Measurements from ENCODE around the gene USP2. TPM values are rescaled to one million over a fixed set of nuclear protein-coding genes. Genes with fewer than 3 reads are reported as not detected.

The USP2 gene
- polyA plus RNA-seq, 3 donors = 0.36 TPM; not detected in 2

DNA sequence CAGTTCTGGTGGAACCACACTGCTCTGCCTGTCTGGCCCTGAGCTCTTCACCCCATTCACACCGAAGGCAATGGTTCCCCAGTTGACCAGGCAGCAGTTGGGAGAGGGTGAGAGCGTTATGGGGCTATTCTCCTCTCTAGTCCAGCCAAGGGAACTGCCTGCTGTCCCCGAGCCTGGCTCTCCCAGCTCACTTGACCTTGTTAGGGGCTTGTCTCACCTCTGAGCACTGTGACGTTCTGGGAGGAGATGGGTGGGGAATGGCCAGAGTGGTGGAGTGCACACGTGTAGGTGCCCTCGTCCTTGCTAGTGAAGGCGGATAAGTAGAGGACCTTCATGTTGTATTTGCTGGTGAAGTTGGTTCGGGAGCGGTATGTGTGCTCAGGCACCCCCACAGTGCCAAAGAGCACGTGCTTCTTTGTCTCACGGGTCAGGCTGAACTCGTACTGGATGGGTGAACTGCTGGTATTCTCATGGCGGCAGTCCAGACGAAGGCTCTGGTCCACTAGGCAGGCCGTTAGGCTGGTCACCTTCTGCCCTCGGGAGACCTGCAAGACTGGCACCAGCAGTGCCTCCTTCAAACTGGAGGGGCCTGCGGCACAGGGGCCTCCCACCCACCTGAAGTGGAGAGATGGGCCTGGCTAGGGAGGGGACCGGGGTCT, 38.5 kb upstream of the USP2 start:
- H3K9me3 ChIP-seq (replicated peaks in 1 of 2; ENCODE audit: control insufficient read depth in 1 of 2, insufficient read depth in 1 of 2, low read length in 2 of 2) = peaks cover 0 to 11% of the 10 kb centered on the region in 2 donors
- Mint-ChIP-seq H3K4me1 (peaks cover 11% of the 10 kb centered on the region), H3K27me3 (ENCODE audit: low read depth in 3 of 3) (peaks cover 48 to 58% (median 53%) of the 10 kb centered on the region in 3 donors), H3K9me3 (peaks cover 0 to 12% (median 5%) of the 10 kb centered on the region in 7 donors), H3K36me3 (no peaks in the 10 kb centered on the region), H3K27ac (no peak overlapping the region), H3K4me3 (no peak overlapping the region)
- H3K4me3 ChIP-seq (replicated peaks in 1 of 3; ENCODE audit: low read depth in 2 of 3, low read length in 3 of 3) = no peak overlapping the region
- peaks cover 22 to 48% of the 10 kb centered on the region in 2 donors for H3K27me3 ChIP-seq (ENCODE audit: control insufficient read depth in 2 of 2, insufficient read depth in 2 of 2, low read length in 2 of 2)
- H3K27ac ChIP-seq (ENCODE audit: low read depth in 1 of 2, low read length in 2 of 2) = no peak overlapping the region
- no peaks in the 10 kb centered on the region for H4K20me1 ChIP-seq (ENCODE audit: insufficient read depth, low read length)
- no peak overlapping the region for H2AFZ ChIP-seq (ENCODE audit: insufficient read depth, low read depth, low read length, poor library complexity, severe bottlenecking)
- intact Hi-C loops (cut with micrococcal nuclease) = no loop called here
- H3K4me1 ChIP-seq (ENCODE audit: control insufficient read depth in 1 of 2, insufficient read depth in 2 of 2, low read length in 2 of 2) = no peaks in the 10 kb centered on the region
- no peak for TF ChIP-seq CTCF (IDR thresholded peaks at IDR 0.05)
- DNase-seq = no peak
- WGBS (ENCODE audit: insufficient coverage) = 96% methylated on average over 14 of the region's 18 CpGs
- H3K9ac ChIP-seq (ENCODE audit: insufficient read depth, low read length, poor library complexity, severe bottlenecking) = no peak overlapping the region
- H3K36me3 ChIP-seq (replicated peaks in 1 of 2; ENCODE audit: control insufficient read depth in 1 of 2, insufficient read depth in 2 of 2, low read length in 2 of 2) = no peaks in the 10 kb centered on the region
- no peaks in the 10 kb centered on the region for H3K79me2 ChIP-seq (ENCODE audit: insufficient read depth, low read length)
- H3K4me2 ChIP-seq (replicated peaks; ENCODE audit: extremely low read depth, low read length, poor library complexity, severe bottlenecking) = no peak overlapping the region

- Histone ChIP-seq H3K4me1 (ENCODE audit: control insufficient read depth in 1 of 2, insufficient read depth in 2 of 2, low read length in 2 of 2) (no peaks in the 10 kb centered on the region), H4K20me1 (ENCODE audit: insufficient read depth, low read length) (no peaks in the 10 kb centered on the region), H3K4me3 (replicated peaks in 1 of 3; ENCODE audit: low read depth in 2 of 3, low read length in 3 of 3) (no peak overlapping the region), H3K79me2 (ENCODE audit: insufficient read depth, low read length) (no peaks in the 10 kb centered on the region), H3K27ac (ENCODE audit: low read depth in 1 of 2, low read length in 2 of 2) (no peak overlapping the region), H3K9ac (ENCODE audit: insufficient read depth, low read length, poor library complexity, severe bottlenecking) (no peak overlapping the region), H3K36me3 (replicated peaks in 1 of 2; ENCODE audit: control insufficient read depth in 1 of 2, insufficient read depth in 2 of 2, low read length in 2 of 2) (no peaks in the 10 kb centered on the region), H3K4me2 (replicated peaks; ENCODE audit: extremely low read depth, low read length, poor library complexity, severe bottlenecking) (no peak overlapping the region), H3K9me3 (replicated peaks in 1 of 2; ENCODE audit: control insufficient read depth in 1 of 2, insufficient read depth in 1 of 2, low read length in 2 of 2) (peaks cover 0 to 11% of the 10 kb centered on the region in 2 donors), H2AFZ (ENCODE audit: insufficient read depth, low read depth, low read length, poor library complexity, severe bottlenecking) (no peak overlapping the region), H3K27me3 (ENCODE audit: control insufficient read depth in 2 of 2, insufficient read depth in 2 of 2, low read length in 2 of 2) (peaks cover 19 to 41% of the 10 kb centered on the region in 2 donors)
- peak overlapping the region in 2 of 7 donors; percentile 19 to 81 for H3K27ac Mint-ChIP-seq
- no peak for TF ChIP-seq CTCF (IDR thresholded peaks at IDR 0.05)
- intact Hi-C loops (cut with micrococcal nuclease) = no loop called here
- H3K36me3 Mint-ChIP-seq = no peaks in the 10 kb centered on the region
- H3K27me3 Mint-ChIP-seq (ENCODE audit: low read depth in 3 of 3) = peaks cover 41 to 50% (median 48%) of the 10 kb centered on the region in 3 donors
- H3K9me3 Mint-ChIP-seq = peaks cover 0 to 12% (median 4%) of the 10 kb centered on the region in 7 donors
- no peak for DNase-seq
- H3K4me1 Mint-ChIP-seq = peaks cover 11% of the 10 kb centered on the region
- WGBS (ENCODE audit: insufficient coverage) = 92% methylated on average over 3 of the region's 5 CpGs
- H3K4me3 Mint-ChIP-seq = no peak overlapping the region
These were observed 37.8 kb upstream of the USP2 start for GRCh38 chr11:119419246-119419645.

Data from CD14-positive monocyte (primary cell).